ENCODE data around the gene NKAIN2. TPM values are rescaled to one million over a fixed set of nuclear protein-coding genes. Genes with fewer than 3 reads are reported as not detected.
"Not testable (repeated sequence)": the region's sequence is repeated elsewhere in the genome, so short reads cannot be mapped to it uniquely, and the experiment has no call there.

The NKAIN2 gene
- total RNA-seq, 1 donor from 2014 or later: 0.37 TPM

- DNase-seq (ENCODE audit: low read depth): no peak
These were observed 153.0 kb downstream of the NKAIN2 start for GRCh38 chr6:123956492-123957139.

GRCh38 chr6:123962508-123962907 lies 158.8 kb downstream of the NKAIN2 start:
- no peak for DNase-seq (ENCODE audit: low read depth)

GRCh38 chr6:123965894-123966293 lies 162.2 kb downstream of the NKAIN2 start:
- DNase-seq (ENCODE audit: low read depth): peak; percentile 56

GRCh38 chr6:123966618-123967017 lies 163.0 kb downstream of the NKAIN2 start:
- no peak for DNase-seq (ENCODE audit: low read depth)

DNA sequence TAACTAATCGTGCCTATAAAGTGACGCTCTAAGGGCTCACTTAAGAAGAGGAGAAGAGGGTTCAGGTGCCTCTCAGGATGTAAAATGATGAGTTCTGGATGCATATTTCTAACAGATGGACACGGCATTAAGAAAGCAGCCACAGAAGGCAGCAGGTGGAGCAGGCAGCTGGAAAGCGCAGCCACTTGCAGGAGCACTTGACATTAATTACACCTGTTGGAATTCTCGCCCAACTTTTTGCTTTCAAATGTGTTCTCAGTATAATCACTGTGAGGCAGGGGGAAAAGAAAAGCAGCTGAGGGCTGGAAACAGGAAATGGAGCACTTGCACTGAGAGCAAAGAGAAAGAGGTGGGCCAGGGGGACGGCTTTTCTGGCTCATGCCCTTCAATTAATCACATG lies 164.2 kb downstream of the NKAIN2 start:
- DNase-seq (ENCODE audit: low read depth): no peak

DNA sequence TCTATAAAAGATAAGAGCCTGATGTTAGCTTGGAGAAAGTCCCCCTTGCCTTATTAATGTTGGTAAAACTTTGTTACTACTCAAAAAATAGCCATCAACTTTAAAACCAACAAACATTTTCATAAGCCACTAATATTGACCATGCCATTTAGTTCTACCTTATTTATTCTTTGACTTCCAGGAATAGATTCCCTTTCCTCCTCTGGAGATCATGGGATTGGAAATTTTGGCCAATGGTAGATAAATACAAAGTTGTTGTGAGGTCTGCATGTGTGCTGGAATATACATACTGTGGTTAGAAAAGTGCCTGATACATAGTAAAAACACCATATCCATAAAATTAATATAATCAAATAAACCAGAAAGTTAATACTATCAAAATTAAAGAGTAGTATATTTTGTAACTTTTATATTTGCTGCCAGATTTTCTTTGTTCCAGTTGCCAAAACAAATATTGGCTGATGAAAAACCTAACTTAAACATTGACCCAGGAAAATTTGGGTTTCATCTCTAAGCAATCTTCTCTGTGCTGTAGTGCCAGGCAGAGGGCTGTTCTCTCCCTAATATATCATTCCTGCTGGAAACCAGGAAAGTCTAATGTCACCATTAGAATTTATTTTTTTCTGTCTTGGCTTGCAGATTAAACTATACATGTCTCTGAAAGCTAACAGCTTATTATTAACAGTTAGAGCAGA lies 169.1 kb downstream of the NKAIN2 start:
- no peak for DNase-seq (ENCODE audit: low read depth)

DNA sequence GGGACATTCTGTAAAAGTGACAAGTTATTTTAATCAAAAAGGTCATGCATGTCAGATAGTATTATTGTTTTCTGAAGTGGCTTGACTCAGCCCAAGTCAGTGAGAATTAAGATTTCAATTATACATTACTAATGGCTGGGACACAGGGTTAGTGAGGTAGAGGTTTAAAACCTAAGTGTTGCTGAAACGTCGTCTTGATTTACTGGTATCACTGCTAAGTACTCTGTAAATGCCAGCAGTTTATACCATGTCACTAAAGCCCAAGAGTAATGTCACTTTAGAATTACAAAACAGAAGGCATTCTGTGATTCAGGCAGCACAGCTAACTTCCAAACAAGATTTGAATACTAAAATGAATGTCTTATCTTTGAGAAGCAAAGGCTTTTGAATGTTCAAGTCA lies 176.6 kb downstream of the NKAIN2 start:
- DNase-seq (ENCODE audit: low read depth): no peak

DNA sequence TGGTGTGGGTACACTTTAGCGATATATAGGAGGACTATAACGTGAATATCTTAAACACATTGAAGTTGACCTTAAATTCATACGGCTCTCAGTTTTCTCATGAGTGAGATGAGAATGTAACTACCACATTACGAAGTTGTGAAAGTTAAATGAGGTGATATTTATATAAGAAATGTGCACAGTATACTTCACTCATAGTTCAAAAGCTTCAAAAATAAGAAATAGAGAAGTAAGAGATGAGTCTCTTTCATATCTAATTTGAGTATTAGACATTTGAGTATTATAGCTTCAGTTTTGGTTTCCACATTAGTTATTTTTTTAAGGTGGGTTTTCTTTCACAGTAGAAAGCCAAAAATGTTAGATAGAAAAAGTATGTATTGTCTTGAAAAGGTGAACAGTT lies 183.3 kb downstream of the NKAIN2 start:
- DNase-seq (ENCODE audit: low read depth): no peak

DNA sequence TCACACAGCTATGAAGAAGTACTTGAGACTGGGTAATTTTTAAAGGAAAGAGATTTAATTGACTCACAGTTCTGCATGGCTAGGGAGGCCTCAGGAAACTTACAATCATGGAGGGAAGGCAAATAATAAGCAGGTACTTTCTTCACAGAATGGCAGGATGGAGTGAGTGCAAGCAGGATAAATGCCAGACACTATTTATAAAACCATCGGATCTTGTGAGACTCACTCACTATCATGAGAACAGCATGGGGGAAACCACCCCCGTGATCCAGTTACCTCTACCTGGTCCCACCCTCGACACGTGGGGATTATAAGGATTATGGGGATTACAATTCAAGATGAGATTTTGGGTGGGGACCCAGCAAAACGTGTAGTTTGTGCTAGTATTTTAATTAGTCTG lies 186.3 kb downstream of the NKAIN2 start:
- DNase-seq (ENCODE audit: low read depth): not testable (repeated sequence)

- peak; percentile 16 for DNase-seq (ENCODE audit: low read depth)
These were observed 186.7 kb downstream of the NKAIN2 start for GRCh38 chr6:123990376-123990775.

DNA sequence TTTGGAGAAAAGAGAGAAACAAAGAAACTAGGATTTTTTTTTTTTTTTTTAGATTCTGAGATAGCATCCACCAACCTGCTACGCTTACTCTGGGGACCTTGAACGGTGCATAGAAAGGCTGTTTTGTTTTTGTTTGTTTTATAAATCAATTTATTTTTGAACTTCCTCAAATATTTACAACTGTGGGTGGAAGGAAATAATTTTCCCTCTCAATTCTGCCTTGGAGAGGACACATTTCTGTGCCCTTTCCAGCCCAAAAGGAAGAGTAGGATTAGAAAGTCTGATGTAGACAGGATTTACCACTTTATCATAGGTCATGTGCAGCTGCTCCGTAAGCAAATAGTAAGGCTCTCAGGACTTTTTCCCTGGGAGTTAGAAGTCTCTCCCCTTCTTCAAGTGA lies 190.5 kb downstream of the NKAIN2 start:
- DNase-seq (ENCODE audit: low read depth): no peak

DNA sequence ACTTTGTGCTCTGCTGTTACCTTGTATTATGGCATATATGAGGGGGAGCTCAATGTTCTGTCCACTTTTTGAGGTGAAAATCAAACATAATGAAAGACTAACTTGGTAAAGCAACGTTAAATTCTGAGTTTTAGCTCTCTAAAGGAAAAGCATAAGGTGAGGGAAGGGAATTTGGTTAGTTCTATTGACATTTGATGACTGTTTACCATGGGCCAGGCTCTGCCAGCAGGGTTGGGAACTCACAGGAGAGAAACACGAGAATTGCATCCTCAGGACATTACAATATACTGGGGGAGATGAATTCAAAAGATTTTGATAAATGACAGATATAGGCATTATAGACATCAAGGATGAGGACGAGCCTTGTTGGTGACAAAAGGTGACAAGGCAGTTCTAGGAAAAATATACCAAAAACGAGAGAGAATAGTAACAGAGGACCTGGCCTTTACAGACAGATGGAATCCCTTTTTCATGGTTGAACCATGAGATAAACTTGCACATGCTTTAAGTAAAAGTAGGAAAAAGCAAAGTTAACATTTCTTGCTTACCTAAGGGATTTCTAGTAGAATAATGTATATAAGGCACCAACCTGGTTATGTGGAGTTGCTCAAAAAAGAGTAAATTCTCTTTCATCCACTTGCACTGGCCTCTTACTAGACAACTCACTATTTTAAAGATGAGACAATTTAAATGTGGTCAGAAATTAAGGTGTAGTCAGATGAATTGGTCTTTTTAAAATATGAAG lies 191.4 kb downstream of the NKAIN2 start:
- no peak for DNase-seq (ENCODE audit: low read depth)

- peak; percentile 25 for DNase-seq (ENCODE audit: low read depth)
These were observed 193.6 kb downstream of the NKAIN2 start for GRCh38 chr6:123997223-123997622.

- peak; percentile 84 for DNase-seq (ENCODE audit: low read depth)
These were observed 198.9 kb downstream of the NKAIN2 start for GRCh38 chr6:124002377-124003081.

DNA sequence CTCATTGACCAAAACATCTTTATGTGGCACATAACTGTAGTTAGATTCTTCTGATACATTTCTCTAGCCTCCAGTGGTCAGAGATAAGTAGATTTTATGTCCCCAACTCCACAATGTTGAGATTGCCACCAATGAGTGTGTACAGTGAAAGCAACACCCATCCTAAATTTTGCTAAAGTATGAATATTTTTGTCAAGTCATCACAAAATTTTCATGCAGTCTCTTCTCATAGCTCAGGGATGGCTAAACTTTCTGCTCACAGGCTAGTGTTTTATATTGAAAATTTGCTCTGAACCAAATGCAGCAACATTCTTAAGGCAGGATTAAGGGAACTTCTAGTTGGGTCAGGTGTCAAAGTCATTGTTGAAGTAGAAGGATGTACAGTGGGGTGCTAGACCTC lies 203.6 kb downstream of the NKAIN2 start:
- no peak for DNase-seq (ENCODE audit: low read depth)

- DNase-seq (ENCODE audit: low read depth): peak; percentile 52
These were observed 204.6 kb downstream of the NKAIN2 start for GRCh38 chr6:124008000-124008987.

- peak; percentile 11 for DNase-seq (ENCODE audit: low read depth)
These were observed 205.5 kb downstream of the NKAIN2 start for GRCh38 chr6:124008988-124009765.

DNA sequence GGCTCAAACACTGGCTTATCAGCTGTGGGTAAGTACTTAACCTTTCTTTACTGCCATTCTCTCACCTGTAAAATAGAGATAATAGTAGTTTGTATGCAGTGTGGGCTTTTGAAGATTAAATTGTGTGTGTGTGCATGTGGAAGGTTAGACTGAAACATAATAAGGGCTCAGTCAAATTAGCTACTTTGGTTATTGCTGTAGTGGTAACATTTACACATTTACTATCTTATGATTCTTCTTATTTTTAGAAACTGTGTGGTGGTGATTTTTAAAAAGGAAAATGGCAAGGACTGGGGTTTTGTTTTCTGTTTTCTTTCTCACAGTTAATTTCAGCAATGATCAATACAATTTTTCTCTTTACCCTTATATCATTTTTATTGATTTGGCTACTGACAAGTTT lies 206.9 kb downstream of the NKAIN2 start:
- DNase-seq (ENCODE audit: low read depth): no peak

DNA sequence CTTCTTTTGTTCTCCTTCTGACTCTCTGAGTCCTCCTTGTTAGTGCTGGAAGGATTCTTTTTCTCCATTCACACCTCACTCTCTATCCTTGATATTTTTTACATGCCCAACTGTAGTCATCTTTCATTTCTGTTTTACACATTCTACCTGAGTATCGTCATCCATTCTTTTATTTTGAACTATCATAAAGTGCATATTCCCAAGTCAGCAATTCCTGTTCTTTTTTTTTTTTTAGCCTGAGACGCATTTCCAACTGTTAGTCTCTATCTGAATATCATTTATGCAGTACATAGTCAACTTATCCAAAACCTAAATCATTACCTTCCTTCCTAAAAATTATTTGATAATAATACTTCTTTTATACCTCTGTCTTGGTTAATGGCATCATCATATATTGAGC lies 207.5 kb downstream of the NKAIN2 start:
- DNase-seq (ENCODE audit: low read depth): no peak

GRCh38 chr6:124022051-124022450 lies 218.4 kb downstream of the NKAIN2 start:
- DNase-seq (ENCODE audit: low read depth): not testable (repeated sequence)

Data from myocyte (in vitro differentiated cells).